Measurements from ENCODE around the gene KCNJ9.

The KCNJ9 gene

DNA sequence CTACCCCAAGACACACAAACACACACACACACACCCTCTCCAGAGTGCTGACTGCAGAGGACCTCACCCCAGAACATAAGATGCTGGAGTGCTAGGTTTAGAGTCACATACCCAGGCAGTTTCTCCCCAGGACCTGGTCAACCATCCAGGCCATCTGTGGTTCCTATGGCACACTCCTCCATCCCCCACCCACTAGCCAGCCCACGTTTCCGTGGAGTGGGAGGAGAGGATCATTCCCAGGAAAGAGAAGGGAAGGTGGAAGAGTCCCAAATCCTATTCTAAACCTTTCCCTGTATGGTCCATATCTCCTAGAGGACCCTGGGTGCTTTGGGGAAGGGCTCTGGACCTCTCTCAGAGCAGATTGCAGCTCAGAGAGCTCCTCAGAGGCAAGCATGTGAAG, 1.1 kb downstream of the KCNJ9 start:
- no peak for DNase-seq (ENCODE audit: low read depth)
- no peak overlapping the region for H3K4me3 ChIP-seq (replicated peaks; ENCODE audit: low read depth, low read length)
- no peak for TF ChIP-seq CTCF (IDR thresholded peaks at IDR 0.05; ENCODE audit: low read length, missing control alignments)

DNA sequence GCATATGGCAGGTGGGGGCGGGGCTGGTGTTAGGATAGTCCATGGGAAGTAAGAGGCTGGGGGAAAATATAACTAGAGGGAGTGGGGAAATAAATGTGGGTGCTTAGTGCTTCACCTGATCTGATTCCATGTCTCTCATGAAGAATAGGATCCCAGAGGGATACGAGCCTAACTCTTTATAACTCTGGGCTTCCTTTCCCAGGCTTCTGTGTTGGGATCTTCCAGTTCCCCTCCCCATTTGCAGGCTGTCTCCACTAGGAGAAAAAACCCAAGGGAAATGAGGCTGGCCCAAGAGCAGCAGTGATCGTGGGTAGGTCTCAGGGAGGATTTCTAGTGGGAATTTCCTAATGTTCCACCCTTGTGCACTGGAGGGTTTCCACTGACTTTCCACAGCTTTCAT, 1.6 kb downstream of the KCNJ9 start:
- TF ChIP-seq CTCF (IDR thresholded peaks at IDR 0.05; ENCODE audit: low read length, missing control alignments), result no peak
- H3K4me3 ChIP-seq (replicated peaks; ENCODE audit: low read depth, low read length), result no peak overlapping the region
- no peak for DNase-seq (ENCODE audit: low read depth)

GRCh38 chr1:160083968-160084770, 2.8 kb downstream of the KCNJ9 start:
- peak; percentile 64 for TF ChIP-seq CTCF (IDR thresholded peaks at IDR 0.05; ENCODE audit: low read length, missing control alignments)
- peak overlapping the region; percentile 14 for H3K4me3 ChIP-seq (replicated peaks; ENCODE audit: low read depth, low read length)
- peak; percentile 34 for DNase-seq (ENCODE audit: low read depth)

DNA sequence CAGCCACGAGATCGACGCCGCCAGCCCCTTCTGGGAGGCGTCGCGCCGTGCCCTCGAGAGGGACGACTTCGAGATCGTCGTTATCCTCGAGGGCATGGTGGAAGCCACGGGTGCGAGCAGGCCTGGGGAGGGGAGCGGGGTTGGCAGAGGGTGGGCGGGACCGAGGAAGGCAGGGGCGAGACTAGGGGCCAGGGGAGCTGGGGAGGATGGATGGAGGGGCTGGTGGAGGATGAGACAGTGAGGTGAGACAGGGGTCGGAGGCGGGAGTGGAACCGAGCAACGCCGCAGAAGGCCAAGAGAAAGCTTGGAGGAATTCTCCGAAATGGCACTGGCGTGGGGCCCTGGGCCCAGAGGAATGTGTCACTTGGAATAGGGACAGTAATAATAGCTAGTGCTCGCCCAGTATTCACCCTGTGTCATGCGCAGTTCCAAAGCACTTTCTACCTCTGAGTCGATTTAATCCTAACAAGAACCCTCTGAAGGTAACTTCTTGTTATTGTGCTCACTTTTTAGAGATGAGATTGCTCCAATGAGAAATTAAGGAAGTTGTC, 3.5 kb downstream of the KCNJ9 start:
- no peak for TF ChIP-seq CTCF (IDR thresholded peaks at IDR 0.05; ENCODE audit: low read length, missing control alignments)
- no peak for DNase-seq (ENCODE audit: low read depth)
- H3K4me3 ChIP-seq (replicated peaks; ENCODE audit: low read depth, low read length), result no peak overlapping the region

GRCh38 chr1:160085686-160086455, 4.5 kb downstream of the KCNJ9 start:
- peak; percentile 88 for TF ChIP-seq CTCF (IDR thresholded peaks at IDR 0.05; ENCODE audit: low read length, missing control alignments)
- no peak overlapping the region for H3K4me3 ChIP-seq (replicated peaks; ENCODE audit: low read depth, low read length)
- peak; percentile 75 for DNase-seq (ENCODE audit: low read depth)

GRCh38 chr1:160086456-160086892, 5.1 kb downstream of the KCNJ9 start:
- TF ChIP-seq CTCF (IDR thresholded peaks at IDR 0.05; ENCODE audit: low read length, missing control alignments), result no peak
- no peak for DNase-seq (ENCODE audit: low read depth)
- H3K4me3 ChIP-seq (replicated peaks; ENCODE audit: low read depth, low read length), result no peak overlapping the region

All from fibroblast of pulmonary artery (primary cell).